GM12801 (cell line): ENCODE results near the gene MTCL1.

Experiments used
- TF ChIP-seq, protein P1 (sequence below): IDR thresholded peaks from one replicate; pipeline ENCODE4 v1.5.1; 2011; ENCODE audit warnings: control low read depth; ENCODE audit not compliant: insufficient read length; ENCODE audit errors: extremely low read depth

The MTCL1 gene

DNA sequence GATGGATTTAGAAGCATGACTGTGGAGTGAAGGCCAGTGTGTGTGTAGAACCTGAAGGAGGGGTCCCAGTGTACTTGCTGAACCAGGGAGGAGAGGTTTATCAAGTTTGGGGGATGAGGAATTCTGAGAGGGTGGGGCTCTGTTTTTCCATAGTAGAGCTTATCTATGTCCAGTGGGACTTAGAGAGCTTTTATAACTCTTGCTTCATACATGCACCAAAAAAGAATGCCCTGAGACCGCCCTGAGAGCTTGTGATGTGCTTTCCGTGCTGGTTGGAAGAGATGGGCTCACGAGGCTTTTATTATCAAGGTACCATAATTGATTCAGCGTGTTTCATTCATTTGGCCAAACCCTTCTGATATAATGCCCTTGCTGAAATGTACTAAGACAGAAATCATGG lies 100.2 kb downstream of the MTCL1 start:
- TF ChIP-seq, protein P1, sequence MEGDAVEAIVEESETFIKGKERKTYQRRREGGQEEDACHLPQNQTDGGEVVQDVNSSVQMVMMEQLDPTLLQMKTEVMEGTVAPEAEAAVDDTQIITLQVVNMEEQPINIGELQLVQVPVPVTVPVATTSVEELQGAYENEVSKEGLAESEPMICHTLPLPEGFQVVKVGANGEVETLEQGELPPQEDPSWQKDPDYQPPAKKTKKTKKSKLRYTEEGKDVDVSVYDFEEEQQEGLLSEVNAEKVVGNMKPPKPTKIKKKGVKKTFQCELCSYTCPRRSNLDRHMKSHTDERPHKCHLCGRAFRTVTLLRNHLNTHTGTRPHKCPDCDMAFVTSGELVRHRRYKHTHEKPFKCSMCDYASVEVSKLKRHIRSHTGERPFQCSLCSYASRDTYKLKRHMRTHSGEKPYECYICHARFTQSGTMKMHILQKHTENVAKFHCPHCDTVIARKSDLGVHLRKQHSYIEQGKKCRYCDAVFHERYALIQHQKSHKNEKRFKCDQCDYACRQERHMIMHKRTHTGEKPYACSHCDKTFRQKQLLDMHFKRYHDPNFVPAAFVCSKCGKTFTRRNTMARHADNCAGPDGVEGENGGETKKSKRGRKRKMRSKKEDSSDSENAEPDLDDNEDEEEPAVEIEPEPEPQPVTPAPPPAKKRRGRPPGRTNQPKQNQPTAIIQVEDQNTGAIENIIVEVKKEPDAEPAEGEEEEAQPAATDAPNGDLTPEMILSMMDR = no peak

DNA sequence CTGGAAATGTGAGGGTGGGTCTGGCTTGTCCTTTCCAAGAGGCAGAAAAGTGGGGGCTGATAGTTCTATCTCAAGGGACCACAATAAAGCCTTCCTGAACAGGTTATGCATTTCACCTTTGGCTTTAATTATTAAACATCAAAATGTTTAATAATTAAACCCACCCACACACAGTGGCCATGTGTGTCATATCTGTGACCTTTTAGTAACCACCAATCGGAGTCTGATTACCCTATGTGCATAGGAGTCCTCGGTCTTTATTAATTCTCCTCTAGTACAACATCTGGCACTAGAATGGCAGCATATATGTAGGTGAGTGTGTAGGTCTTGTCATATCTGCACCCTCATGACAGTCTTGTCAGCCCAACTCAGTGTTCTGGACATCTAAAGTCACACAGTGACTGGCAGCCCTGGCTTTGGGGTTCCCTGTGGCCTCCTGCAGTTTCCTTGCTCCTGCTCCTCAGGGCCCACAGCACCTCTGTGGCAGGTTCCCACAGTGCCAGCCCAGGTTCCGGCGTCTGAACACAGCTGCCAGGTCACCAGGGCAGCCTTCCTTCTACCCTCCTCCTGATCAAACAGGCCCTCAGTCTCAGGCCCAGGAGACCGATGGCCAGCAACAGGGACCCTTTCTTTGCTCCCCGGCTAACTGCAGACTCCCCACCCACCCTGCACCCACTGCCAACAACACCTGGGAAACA lies 100.9 kb downstream of the MTCL1 start:
- TF ChIP-seq, protein P1 = no peak

DNA sequence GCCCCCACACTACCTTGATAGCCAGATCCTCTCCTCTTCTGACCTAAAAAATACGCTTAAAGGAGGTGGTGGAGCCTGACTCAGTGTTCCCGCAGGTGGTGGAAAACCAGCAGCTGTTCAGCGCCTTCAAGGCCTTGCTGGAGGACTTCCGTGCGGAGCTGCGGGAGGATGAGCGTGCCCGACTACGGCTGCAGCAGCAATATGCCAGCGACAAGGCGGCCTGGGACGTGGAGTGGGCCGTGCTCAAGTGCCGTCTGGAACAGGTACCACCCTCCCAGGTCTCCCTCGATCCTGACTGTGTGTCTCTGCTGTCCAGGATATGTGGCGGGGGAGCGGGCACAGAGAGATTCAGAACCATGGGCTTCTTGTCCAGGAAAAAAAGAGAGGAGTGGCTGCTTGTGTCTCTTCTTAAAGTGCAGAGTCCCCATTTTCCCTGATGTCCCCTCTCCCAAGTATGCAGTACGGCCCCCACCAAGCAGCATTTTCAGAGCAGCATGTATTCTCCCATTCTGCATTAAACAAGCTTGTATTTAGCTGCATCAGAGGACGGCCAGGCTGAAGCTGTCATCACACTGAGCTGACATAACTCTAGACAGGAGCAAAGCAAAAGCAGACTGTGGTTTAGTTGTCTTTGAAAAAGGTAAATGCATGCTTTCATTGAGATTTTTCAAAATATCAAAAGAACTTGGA lies 101.6 kb downstream of the MTCL1 start:
- TF ChIP-seq, protein P1 = no peak

DNA sequence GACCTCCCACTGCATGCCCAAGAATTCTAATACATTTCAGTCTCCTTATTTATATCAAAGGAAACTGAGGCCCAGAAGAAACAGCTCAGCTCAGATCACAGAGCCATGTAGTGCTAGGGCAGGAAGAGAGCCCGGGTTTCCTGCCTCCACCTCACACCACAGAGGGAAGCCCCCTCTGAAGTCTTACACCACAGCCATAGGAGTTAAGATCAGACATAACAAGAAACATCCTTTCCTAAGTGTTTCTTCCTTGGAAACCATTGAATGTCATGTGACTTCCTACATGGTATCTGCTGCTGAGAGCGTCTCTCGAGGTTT lies 102.1 kb downstream of the MTCL1 start:
- TF ChIP-seq, protein P1 = no peak

DNA sequence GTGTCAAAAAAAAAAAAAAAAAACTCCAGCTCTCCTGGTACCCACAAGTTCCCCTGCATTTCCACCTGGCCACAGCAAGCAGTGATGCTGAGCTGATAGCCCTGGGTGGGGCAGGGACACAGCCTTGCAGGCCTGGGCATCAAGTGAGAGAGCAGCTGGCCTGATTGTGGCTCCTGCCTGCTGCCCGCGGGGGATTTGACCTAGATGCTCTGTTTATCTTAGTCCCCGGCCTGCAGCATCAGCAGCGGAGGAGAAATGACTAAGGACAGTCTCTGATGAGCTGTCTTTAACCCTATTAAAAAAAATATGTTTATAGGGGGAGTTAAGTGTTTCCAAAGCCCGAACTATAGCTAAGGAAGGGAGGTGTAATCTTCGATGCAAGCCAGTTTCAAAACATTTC lies 102.6 kb downstream of the MTCL1 start:
- TF ChIP-seq, protein P1 = no peak

DNA sequence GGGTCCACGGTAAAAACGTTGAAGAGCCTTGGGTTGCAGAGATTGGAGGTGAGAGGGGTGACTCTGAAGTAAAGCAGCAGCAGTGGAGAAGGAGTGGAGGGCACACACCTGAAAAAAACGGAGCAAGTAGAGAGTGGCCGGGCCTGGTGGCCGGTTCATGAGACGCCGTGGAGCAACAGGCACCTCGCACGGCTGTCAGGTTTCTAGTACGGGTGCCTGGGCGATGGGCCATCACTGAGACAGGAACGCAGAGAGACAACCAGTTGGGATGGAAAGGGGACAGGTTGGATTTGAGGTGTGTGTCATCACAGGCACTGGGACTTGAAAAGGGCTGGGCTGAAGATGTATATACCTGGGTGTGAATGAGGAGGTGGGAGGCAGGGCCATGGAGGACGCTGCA lies 104.2 kb downstream of the MTCL1 start:
- TF ChIP-seq, protein P1 = no peak

DNA sequence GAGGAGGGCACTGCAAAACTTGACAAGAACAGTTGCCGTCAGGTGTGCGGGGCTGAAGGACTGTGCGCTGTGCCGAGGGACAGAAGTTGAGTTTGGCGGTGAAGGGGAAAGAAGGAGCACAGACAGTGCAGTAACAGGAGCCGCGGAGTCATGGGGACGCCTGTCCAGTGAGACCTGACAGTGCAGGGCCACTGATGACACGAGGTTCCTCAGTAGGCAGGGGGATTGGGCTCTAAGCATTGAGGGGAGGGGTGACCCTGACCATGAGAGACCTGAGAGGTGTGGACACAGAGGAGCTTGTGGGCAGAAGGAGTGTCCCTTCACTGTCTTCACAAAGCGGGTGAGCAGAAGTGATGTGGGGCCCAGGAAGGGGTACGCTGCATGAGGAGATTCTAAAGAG lies 104.8 kb downstream of the MTCL1 start:
- TF ChIP-seq, protein P1 = no peak
